Heart left ventricle (tissue), 13 donors: Measurements from ENCODE around the gene UGT3A2.

Experiments used
- POLR2A ChIP-seq, 2 donors: fragments of 450-650 bp; IDR thresholded peaks; one replicate each; pipeline ENCODE4 v1.6.1; 2017; ENCODE audit warnings: antibody characterized with exemption in 2 of 2, mild to moderate bottlenecking in 2 of 2, moderate library complexity in 2 of 2
- TF ChIP-seq, protein P1 (sequence below), 12 donors: fragments of 200-600 bp; sonication (generic) in 4 of 12; IDR thresholded peaks; one replicate each; pipeline versions ENCODE4 v1.5.0 to v1.8.0; 2018 to 2022; ENCODE audit warnings: antibody characterized with exemption in 12 of 12, mild to moderate bottlenecking in 5 of 12
- donor health status: ischemic (EF 13 %, LVEDD 7.1; RV severe dilation, severe dysfunction).
- donor health status: DM: no; HTN: yes; CAD: no.
- donor health status: DM: no; HTN: no; CAD: no.
- donor health status: ischemic (EF 25% LVEDD 6.9; RV normal size, moderate dysfunction).
- donor health status: ischemic (EF 25% LVEDD 5.7; RV mildly dilated, moderate dysfunction).
- donor health status: ischemic (EF 35%, LVEDD 5.7; RV mildly dilated, moderate dysfunction).
- donor health status: nonischemic (EF 11% LVEDD 7.7; RV severe dilation, severe dysfunction).
- donor health status: DM: yes; HTN: yes; CAD: no.
- donor health status: PGD.
- donor health status: ischemic (EF 29% LVEDD 5.4; RV normal size, mild dysfunction).
- donor health status: nonischemic (EF 23%, LVEDD 6.1; RV moderate dilation, normal function).

DNA sequence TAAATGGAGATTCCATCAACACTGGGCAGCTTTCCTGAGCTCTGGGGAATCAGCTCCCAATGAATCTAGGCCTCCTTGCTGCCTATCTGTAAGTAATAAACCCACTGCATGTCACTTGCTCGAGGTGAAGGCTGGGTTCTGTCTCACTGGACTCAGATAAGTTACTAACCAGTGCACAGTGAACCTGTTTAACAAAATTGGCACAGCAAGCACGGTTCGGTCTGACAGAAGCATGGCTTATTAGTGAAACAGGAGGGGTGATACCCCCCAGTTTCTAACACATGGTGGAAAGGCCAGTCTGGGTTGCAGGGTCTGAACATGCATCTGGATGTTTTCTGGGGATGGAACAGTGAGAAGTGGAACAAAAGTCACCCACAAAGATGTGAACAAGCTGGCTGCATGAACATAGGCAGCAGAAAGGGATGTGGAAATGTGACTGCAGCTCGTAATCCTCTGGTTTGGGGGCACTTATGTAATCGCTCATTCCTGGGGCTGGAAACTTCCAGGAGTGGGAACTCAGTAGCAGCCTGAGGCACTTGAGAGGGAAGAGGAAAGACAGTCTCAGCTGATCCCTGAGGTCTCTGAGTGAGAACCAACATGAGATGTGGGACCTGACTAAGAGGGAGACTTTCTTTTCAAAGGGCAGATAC, 37.7 kb downstream of the UGT3A2 start:
- TF ChIP-seq, protein P1, sequence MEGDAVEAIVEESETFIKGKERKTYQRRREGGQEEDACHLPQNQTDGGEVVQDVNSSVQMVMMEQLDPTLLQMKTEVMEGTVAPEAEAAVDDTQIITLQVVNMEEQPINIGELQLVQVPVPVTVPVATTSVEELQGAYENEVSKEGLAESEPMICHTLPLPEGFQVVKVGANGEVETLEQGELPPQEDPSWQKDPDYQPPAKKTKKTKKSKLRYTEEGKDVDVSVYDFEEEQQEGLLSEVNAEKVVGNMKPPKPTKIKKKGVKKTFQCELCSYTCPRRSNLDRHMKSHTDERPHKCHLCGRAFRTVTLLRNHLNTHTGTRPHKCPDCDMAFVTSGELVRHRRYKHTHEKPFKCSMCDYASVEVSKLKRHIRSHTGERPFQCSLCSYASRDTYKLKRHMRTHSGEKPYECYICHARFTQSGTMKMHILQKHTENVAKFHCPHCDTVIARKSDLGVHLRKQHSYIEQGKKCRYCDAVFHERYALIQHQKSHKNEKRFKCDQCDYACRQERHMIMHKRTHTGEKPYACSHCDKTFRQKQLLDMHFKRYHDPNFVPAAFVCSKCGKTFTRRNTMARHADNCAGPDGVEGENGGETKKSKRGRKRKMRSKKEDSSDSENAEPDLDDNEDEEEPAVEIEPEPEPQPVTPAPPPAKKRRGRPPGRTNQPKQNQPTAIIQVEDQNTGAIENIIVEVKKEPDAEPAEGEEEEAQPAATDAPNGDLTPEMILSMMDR (IDR thresholded peaks at IDR 0.05), result no peak
- no peak for TF ChIP-seq POLR2A (IDR thresholded peaks at IDR 0.05)
